GM18511 (cell line): ENCODE measurements around the gene ETV1.

Experiments
- ATAC-seq: cut with Tn5 transposase; IDR thresholded peaks from one replicate; pipeline ENCODE4 v1.9.1; 2021; ENCODE audit warnings: mild to moderate bottlenecking, moderate library complexity; ENCODE audit not compliant: unreplicated experiment

The ETV1 gene

DNA sequence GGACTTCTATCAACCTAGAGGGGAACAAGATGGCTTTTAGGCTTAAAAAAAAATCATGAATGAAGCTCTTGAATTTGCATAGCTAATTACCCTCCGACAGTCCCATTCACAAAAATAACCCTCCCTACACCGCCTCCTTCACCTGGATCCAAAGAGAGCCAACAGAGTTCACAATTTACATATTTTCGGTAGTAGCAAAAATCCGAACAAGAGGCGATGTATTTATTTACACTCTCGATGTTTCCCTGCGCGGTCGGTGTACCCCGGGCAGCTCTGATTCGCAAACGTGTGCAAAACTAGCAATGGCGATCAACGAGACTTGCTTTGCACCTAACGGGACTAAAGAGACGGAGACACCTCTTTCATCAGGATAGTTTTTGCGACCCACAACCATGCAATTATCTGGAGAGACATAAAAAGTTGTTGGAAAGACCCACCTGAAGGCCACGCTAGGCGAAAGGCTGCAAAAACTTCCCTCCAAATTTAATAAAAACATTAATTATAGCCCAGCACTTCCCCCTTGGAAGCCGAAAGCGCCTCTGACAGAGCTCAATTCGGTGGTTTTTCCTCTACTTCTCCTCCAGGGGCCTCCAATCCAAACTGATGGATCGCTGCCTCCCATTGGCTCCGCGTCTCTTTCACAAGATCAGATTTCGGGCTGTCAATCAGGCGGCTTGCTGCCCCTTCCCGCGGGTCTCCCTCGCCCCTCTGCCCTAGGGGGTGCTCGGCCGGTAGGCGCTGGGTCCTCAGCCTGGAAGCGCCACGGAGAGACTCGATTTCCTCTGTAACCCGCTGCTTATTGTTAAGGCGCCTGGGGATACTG lies at the start of gene ETV1:
TSS of gene ETV1 (minus strand) at position 541 of the 823 bp plus-strand sequence. CDS start 614 bp downstream, outside the sequence.
- ATAC-seq = no peak

- no peak for ATAC-seq
These were observed 34.9 kb upstream of the ETV1 start for GRCh38 chr7:14024406-14024805.

GRCh38 chr7:14023838-14024237 lies 34.4 kb upstream of the ETV1 start:
- ATAC-seq = no peak

DNA sequence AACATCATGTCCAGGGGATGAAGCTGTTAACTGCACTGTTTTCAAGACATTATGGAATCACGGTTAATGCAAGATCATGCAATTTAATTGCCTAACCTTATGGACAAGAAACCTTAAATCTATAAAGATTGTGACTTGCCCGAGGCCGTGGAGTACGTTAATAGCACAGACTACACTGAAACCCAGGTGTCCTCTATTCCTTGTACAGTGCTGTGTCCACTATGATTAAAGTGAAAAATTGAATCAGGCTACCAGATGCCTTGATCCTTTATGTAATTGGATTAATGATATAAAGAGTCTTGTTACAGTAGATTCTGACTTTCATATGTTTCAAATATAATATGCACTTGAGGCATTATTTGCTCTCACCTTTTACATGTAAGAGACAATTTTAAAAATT lies 33.9 kb upstream of the ETV1 start:
- ATAC-seq = no peak

- no peak for ATAC-seq
These were observed 31.6 kb upstream of the ETV1 start for GRCh38 chr7:14021069-14021468.

DNA sequence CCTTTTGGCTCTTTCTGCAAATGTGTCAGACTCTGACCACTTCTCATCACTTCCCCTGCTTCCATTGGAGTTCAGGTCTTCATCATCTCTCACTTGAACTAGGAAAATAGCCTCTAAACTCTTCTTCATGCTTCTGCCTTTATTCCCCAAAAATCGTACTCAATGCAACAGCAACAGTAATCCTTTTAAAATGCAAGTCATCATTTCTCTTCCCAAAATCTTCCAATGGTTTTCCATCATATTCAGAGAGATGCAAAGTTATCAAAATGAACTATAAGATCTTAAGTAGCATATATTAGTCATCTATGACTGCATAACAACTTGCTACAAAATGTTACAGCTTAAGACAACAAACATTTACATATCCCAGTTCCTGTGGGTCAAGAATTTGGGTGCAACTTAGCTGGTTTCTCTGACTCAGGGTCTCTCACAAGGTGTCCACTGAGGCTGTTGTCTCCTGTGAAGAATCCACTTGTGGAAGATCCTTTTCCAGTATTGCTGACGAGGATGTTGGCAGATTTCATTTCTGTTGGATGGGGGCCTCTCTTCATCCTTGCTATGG lies 31.0 kb upstream of the ETV1 start:
- no peak for ATAC-seq

DNA sequence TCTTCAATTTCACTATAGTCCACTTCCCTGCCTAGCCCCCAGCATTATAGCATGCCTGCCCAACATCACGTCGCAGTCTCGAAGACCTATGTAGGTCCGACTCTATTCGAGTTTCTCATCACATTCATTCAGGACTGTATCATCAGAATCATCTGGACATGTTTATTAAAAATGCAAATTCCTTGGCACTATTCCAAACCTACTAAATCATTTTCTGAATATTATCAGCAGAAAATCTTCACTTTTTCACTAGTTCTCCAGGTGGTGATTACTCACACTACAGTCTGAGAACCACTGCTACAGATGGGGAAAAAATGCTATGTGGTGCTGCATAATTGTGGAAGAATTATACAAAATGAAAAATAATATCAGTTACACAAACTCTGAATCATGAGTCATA lies 29.3 kb upstream of the ETV1 start:
- no peak for ATAC-seq

GRCh38 chr7:14016950-14017349 lies 27.5 kb upstream of the ETV1 start:
- ATAC-seq = no peak

DNA sequence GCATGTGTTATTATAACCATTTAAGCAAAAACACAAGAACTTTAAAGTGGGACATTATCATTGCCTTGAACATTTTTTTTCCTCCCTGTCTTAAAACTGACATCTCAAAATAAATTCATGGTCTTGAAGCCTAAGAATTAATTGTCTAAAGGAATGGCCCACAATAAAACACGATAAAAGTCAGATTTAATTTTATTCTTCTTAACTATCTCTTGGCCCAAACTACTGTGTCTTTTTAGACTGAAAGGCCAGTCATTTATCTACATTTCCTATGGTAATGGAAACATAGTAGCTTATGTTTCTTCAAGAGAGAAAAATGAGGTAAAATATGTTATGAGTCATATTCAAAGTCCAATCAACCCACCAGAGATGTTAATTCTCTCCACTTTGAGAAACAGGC lies 24.4 kb upstream of the ETV1 start:
- ATAC-seq = no peak

- no peak for ATAC-seq
These were observed 20.3 kb upstream of the ETV1 start for GRCh38 chr7:14009453-14010418.

DNA sequence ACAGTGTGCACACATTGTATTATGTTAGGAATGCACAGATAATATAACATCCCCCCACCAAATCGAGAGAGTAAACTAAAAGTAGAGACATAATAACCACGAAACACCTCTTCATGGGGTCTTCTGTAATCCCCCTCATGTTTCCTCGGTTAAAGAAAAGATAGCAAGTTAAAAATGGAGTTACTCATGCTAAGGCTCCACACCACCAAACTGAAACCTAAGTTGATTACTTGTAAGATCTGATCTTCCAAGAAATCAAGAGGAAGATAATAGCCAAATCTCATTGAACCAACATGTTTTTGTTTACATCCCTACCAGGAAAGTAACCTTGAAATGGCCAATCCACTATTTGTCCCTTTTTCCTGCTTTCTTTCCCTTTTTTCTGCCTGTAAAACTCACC lies 11.7 kb upstream of the ETV1 start:
- no peak for ATAC-seq

GRCh38 chr7:14000247-14000646 lies 10.8 kb upstream of the ETV1 start:
- ATAC-seq = no peak

GRCh38 chr7:13998866-13999265 lies 9.4 kb upstream of the ETV1 start:
- no peak for ATAC-seq

GRCh38 chr7:13992596-13992964 lies 3.1 kb upstream of the ETV1 start:
- no peak for ATAC-seq

- no peak for ATAC-seq
These were observed 2.5 kb upstream of the ETV1 start for GRCh38 chr7:13991791-13992595.

GRCh38 chr7:13990984-13991790 lies 1.7 kb upstream of the ETV1 start:
- peak; percentile 66 for ATAC-seq

DNA sequence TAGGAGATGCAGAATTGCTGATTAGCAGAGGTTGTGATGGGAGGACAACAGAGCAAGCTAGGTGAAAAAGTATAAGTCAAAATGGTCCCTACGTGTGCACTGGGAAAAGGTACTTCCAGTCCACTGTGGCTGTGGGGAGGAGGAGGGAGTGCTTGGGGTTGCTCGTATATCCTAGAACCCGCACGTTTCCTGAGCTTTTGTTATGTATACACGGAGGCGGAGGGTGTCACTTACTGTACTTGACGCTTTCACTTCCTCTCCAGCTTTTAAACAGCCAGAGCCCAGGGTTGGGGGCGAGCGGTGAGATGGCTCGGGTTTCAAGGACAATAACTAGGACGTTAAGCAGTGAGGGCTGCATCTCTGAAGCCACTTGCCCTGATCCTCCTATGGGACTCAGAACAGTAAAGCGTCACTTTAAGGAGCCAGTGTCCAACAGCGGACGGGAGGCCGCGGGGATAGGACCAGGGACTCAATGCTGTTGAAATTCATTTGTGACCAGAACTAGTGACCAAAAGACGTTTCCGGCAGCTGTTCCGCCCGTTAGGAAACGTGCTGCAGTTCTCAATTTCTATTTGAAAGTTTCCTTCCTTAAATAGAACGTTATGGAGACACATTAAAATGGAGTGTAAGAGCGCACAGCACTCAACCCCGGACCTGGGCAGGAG lies 985 bp upstream of the ETV1 start:
- ATAC-seq = peak; percentile 70

DNA sequence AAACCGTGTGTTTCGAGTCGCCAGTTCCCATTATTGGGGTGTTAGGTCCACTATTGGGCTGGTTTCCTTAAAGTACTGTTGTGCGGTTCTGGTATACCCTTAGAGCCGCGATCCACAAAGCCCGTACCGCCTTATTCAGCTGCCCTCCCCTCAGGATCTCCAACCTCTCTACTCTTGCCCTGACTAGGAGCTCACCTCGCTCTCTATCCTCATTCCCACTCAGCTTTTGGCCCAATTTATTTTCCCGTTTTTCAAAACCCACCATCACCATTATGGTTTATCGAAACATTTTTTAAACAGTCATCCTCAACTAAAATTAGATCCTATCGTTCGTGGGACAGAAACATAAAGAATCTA lies 461 bp upstream of the ETV1 start:
- ATAC-seq = no peak

GRCh38 chr7:13988731-13989125 lies 738 bp downstream of the ETV1 start:
- no peak for ATAC-seq
